IMR-90 (cell line): ENCODE measurements around the gene FAR2. TPM values are rescaled to one million over a fixed set of nuclear protein-coding genes. Genes with fewer than 3 reads are reported as not detected.

Source experiments
- ATAC-seq: fragments of 200-7000 bp; cut with Tn5 transposase; 2 replicates; pipeline ENCODE4 v1.9.1; 2020; ENCODE audit warnings: low read depth, mild to moderate bottlenecking, moderate library complexity
- BruUV-seq: library from RNA; stranded (reverse); fragments of 400-500 nt; replicated peaks from 2 replicates; lab custom pipeline; 2021; lab: Mats Ljungman, UMichigan
- CTCF ChIA-PET: fragments of 300-600 bp; formaldehyde crosslinking; extraction: SDS; loops from one replicate; lab custom pipeline; 2021; ENCODE audit warnings: antibody characterized with exemption; lab: Yijun Ruan, JAX
- POLR2A ChIA-PET: fragments of 300-600 bp; sonication (Branson Sonifier 250); formaldehyde crosslinking; loops from one replicate; lab custom pipeline; 2022; ENCODE audit warnings: antibody characterized with exemption; ENCODE audit not compliant: unreplicated experiment; lab: Charles Lee
- DNase-seq: peaks from one replicate; pipeline ENCODE4 v3.0.0; 2013
- H2AFZ ChIP-seq: replicated peaks from 2 replicates; pipeline ENCODE3; 2013; ENCODE audit warnings: low read length, mild to moderate bottlenecking; ENCODE audit not compliant: poor library complexity
- H2AK5ac ChIP-seq: 2 replicates; pipeline ENCODE4 v1.6.1; 2013; ENCODE audit warnings: low read depth, low read length, inconsistent platforms
- H2AK9ac ChIP-seq: replicated peaks from 2 replicates; pipeline ENCODE3; 2013; ENCODE audit warnings: mild to moderate bottlenecking, low read depth, low read length, moderate library complexity; ENCODE audit not compliant: poor library complexity
- H2BK120ac ChIP-seq: 2 replicates; pipeline ENCODE4 v1.6.1; 2013; ENCODE audit warnings: low read depth, low read length, inconsistent platforms
- H2BK15ac ChIP-seq: 3 replicates; pipeline ENCODE4 v1.6.1; 2013; ENCODE audit warnings: low read depth, low read length, inconsistent platforms
- H2BK20ac ChIP-seq: 2 replicates; pipeline ENCODE4 v1.6.1; 2013; ENCODE audit warnings: low read depth, mild to moderate bottlenecking, inconsistent platforms, low read length, moderate library complexity
- H2BK5ac ChIP-seq: 2 replicates; pipeline ENCODE4 v1.6.1; 2013; ENCODE audit warnings: mild to moderate bottlenecking, low read depth, low read length, inconsistent platforms; ENCODE audit not compliant: poor library complexity, severe bottlenecking
- H3K14ac ChIP-seq: replicated peaks from 2 replicates; pipeline ENCODE4 v1.6.1; 2013; ENCODE audit warnings: low read depth, low read length, inconsistent platforms
- H3K18ac ChIP-seq: 2 replicates; pipeline ENCODE4 v1.6.1; 2013; ENCODE audit warnings: low read depth, low read length, control low read depth
- H3K23ac ChIP-seq: 2 replicates; pipeline ENCODE4 v1.6.1; 2013; ENCODE audit warnings: low read depth, low read length, inconsistent platforms
- H3K27ac ChIP-seq: 2 replicates; pipeline ENCODE4 v1.5.1; 2013; ENCODE audit warnings: mild to moderate bottlenecking, control low read depth, low read length; ENCODE audit not compliant: insufficient read depth
- H3K27me3 ChIP-seq: 2 replicates; pipeline ENCODE4 v1.6.1; 2013; ENCODE audit warnings: low read length; ENCODE audit not compliant: control insufficient read depth, insufficient read depth
- H3K36me3 ChIP-seq: 2 replicates; pipeline ENCODE4 v1.6.1; 2013; ENCODE audit warnings: low read length, mixed read lengths; ENCODE audit not compliant: control insufficient read depth, insufficient read depth
- H3K4ac ChIP-seq: 2 replicates; pipeline ENCODE4 v1.6.1; 2013; ENCODE audit warnings: low read depth, low read length, inconsistent platforms
- H3K4me1 ChIP-seq: 2 replicates; pipeline ENCODE4 v1.6.1; 2013; ENCODE audit warnings: low read length, mixed read lengths; ENCODE audit not compliant: control insufficient read depth, insufficient read depth
- H3K4me2 ChIP-seq: 2 replicates; pipeline ENCODE4 v1.6.1; 2013; ENCODE audit warnings: low read depth, mild to moderate bottlenecking, control low read depth, low read length, moderate library complexity
- H3K4me3 ChIP-seq: 2 replicates; pipeline ENCODE4 v1.5.1; 2013; ENCODE audit warnings: low read depth, mild to moderate bottlenecking, control low read depth, low read length, moderate library complexity; ENCODE audit not compliant: insufficient read depth
- H3K56ac ChIP-seq: 2 replicates; pipeline ENCODE4 v1.6.1; 2013; ENCODE audit warnings: low read length, inconsistent platforms; ENCODE audit not compliant: insufficient read depth; ENCODE audit errors: extremely low read depth
- H3K79me1 ChIP-seq, 2 experiments: 2 replicates each; pipeline ENCODE4 v1.6.1; 2013; ENCODE audit warnings: low read length in 2 of 2, inconsistent platforms in 1 of 2, low read depth in 1 of 2
- H3K9ac ChIP-seq: 2 replicates; pipeline ENCODE4 v1.6.1; 2013; ENCODE audit warnings: low read depth, low read length, control low read depth
- H3K9me1 ChIP-seq: 2 replicates; pipeline ENCODE4 v1.6.1; 2013; ENCODE audit warnings: low read length, inconsistent platforms; ENCODE audit not compliant: insufficient read depth
- H3K9me3 ChIP-seq: 2 replicates; pipeline ENCODE4 v1.6.1; 2013; ENCODE audit warnings: low read length; ENCODE audit not compliant: control insufficient read depth, insufficient read depth
- H4K20me1 ChIP-seq: 2 replicates; pipeline ENCODE4 v1.6.1; 2013; ENCODE audit warnings: low read length, inconsistent platforms; ENCODE audit not compliant: insufficient read depth
- H4K5ac ChIP-seq: 2 replicates; pipeline ENCODE4 v1.6.1; 2013; ENCODE audit warnings: mild to moderate bottlenecking, low read depth, low read length, control low read depth
- H4K8ac ChIP-seq, 2 experiments: 2 replicates each; pipeline ENCODE4 v1.6.1; 2013; ENCODE audit warnings: low read depth in 2 of 2, low read length in 2 of 2, control low read depth in 1 of 2, inconsistent platforms in 1 of 2
- H4K91ac ChIP-seq: 2 replicates; pipeline ENCODE4 v1.6.1; 2013; ENCODE audit warnings: low read depth, low read length, inconsistent platforms; ENCODE audit not compliant: insufficient read depth
- BHLHE40 ChIP-seq: fragments of 150-350 bp; IDR thresholded peaks from 2 replicates; pipeline ENCODE4 v1.6.1; 2016; ENCODE audit warnings: mild to moderate bottlenecking, low read depth, low read length
- CEBPB ChIP-seq: IDR thresholded peaks from 2 replicates; pipeline ENCODE4 v1.6.1; 2012; ENCODE audit warnings: low read depth, low read length, improper control_type of control experiment
- CHD1 ChIP-seq: IDR thresholded peaks from 2 replicates; pipeline ENCODE4 v1.6.1; 2012; ENCODE audit warnings: low read depth, low read length, improper control_type of control experiment
- CTCF ChIP-seq: conservative IDR thresholded peaks from 2 replicates; pipeline ENCODE4 v1.5.1; 2012; ENCODE audit warnings: mild to moderate bottlenecking, low read depth, low read length, improper control_type of control experiment
- ELK1 ChIP-seq: fragments of 150-350 bp; IDR thresholded peaks from 2 replicates; pipeline ENCODE4 v1.6.1; 2016; ENCODE audit warnings: low read depth, mild to moderate bottlenecking, low read length, moderate library complexity, borderline replicate concordance
- FOS ChIP-seq: fragments of 150-350 bp; IDR thresholded peaks from 2 replicates; pipeline ENCODE4 v1.6.1; 2016; ENCODE audit warnings: low read depth, low read length
- MAFK ChIP-seq: IDR thresholded peaks from 2 replicates; pipeline ENCODE4 v1.6.1; 2012; ENCODE audit warnings: low read depth, low read length, improper control_type of control experiment
- MAZ ChIP-seq: IDR thresholded peaks from 2 replicates; pipeline ENCODE4 v1.6.1; 2012; ENCODE audit warnings: low read depth, mild to moderate bottlenecking, low read length, improper control_type of control experiment, moderate library complexity, borderline replicate concordance
- MXI1 ChIP-seq: IDR thresholded peaks from 2 replicates; pipeline ENCODE4 v1.6.1; 2012; ENCODE audit warnings: low read depth, mild to moderate bottlenecking, low read length, moderate library complexity, borderline replicate concordance
- NFE2L2 ChIP-seq: fragments of 150-350 bp; IDR thresholded peaks from 2 replicates; pipeline ENCODE4 v1.6.1; 2016; ENCODE audit warnings: low read depth, mild to moderate bottlenecking, low read length
- POLR2A ChIP-seq: IDR thresholded peaks from 2 replicates; pipeline ENCODE4 v1.6.1; 2012; ENCODE audit warnings: mild to moderate bottlenecking, low read depth, low read length
- RAD21 ChIP-seq: IDR thresholded peaks from 2 replicates; pipeline ENCODE4 v1.6.1; 2012; ENCODE audit warnings: low read length, improper control_type of control experiment
- RCOR1 ChIP-seq: IDR thresholded peaks from 2 replicates; pipeline ENCODE4 v1.6.1; 2012; ENCODE audit warnings: mild to moderate bottlenecking, low read length, improper control_type of control experiment; ENCODE audit not compliant: insufficient replicate concordance
- RFX5 ChIP-seq: IDR thresholded peaks from 2 replicates; pipeline ENCODE4 v1.8.0; 2012; ENCODE audit warnings: low read depth, mild to moderate bottlenecking, low read length, moderate library complexity
- WGBS, 2 experiments: methylation state at CpG; one replicate each; pipeline versions ENCODE4 v1.1.5 to v1.1.7; 2013; ENCODE audit warnings: missing lambda C conversion rate in 2 of 2; ENCODE audit not compliant: insufficient read length in 1 of 2; ENCODE audit errors: extremely low coverage in 2 of 2; 5-methylcytosine and 5-hydroxymethylcytosine counted together
- dilution Hi-C: fragments of 300-500 bp; cut with HindIII; formaldehyde crosslinking; loops from one replicate; pipeline ENCODE4 v1.14.3; 2018; ENCODE audit warnings: low sequenced_read_pairs; ENCODE audit not compliant: unreplicated experiment
- in situ Hi-C: fragments of 300-500 bp; cut with MboI; formaldehyde crosslinking; loops from 3 replicates; pipeline ENCODE4 v1.14.3; 2019; ENCODE audit warnings: low sequenced_read_pairs, inconsistent platforms, mixed read lengths
- intact Hi-C: fragments of 100-400 bp; cut with micrococcal nuclease; formaldehyde crosslinking; loops from 2 replicates; pipeline ENCODE4 v1.10.0; 2022
- polyA plus RNA-seq, 3 experiments: library from polyadenylated mRNA; depleted of rRNA; stranded (reverse); fragments of >200 nt; gene quantifications; 2 replicates each; pipeline ENCODE4 v1.2.3, GENCODE V29; 2012; ENCODE audit warnings: low replicate concordance in 1 of 3
- total RNA-seq: library from RNA; depleted of rRNA; stranded (reverse); fragments of >200 nt; gene quantifications from 2 replicates; pipeline ENCODE4 v1.2.3, GENCODE V29; 2012

FAR2 gene
- total and polyA plus RNA-seq, 2 of the 4 experiments (the other 2 are of a cell fraction), result 1.1 to 2.0 TPM

GRCh38 chr12:29158115-29158763, 9.2 kb downstream of the FAR2 start:
- Histone ChIP-seq H3K4me3 (no peak overlapping the region), H3K23ac (no peak overlapping the region), H3K9me1 (no peaks in the 10 kb centered on the region), H3K56ac (no peak overlapping the region), H3K9ac (no peak overlapping the region), H2BK20ac (no peak overlapping the region), H3K18ac (no peak overlapping the region), H3K27ac (no peak overlapping the region), H4K20me1 (no peaks in the 10 kb centered on the region), H2AK9ac (no peak overlapping the region), H2BK120ac (no peak overlapping the region), H3K9me3 (no peaks in the 10 kb centered on the region), H3K4me1 (no peaks in the 10 kb centered on the region), H3K4ac (no peak overlapping the region), H2AK5ac (no peak overlapping the region), H3K79me1 (no peaks in the 10 kb centered on the region), H2BK5ac (no peak overlapping the region), H3K27me3 (no peaks in the 10 kb centered on the region), H2BK15ac (no peak overlapping the region), H3K36me3 (no peaks in the 10 kb centered on the region), H4K5ac (no peak overlapping the region), H4K91ac (no peak overlapping the region), H3K14ac (no peak overlapping the region), H4K8ac (no peak overlapping the region), H3K4me2 (no peak overlapping the region), H2AFZ (no peak overlapping the region)
- POLR2A ChIA-PET, result no interaction called here
- TF ChIP-seq MXI1 (no peak), FOS (no peak), CHD1 (no peak), NFE2L2 (no peak), CTCF (no peak), RAD21 (no peak), RFX5 (no peak), RCOR1 (no peak), MAFK (no peak), ELK1 (no peak), POLR2A (no peak), MAZ (no peak), BHLHE40 (no peak), CEBPB (no peak)
- ATAC-seq, result no peak
- DNase-seq, result no peak
- no CpG with 5 or more reads among the region's 2 CpGs for WGBS, 2 experiments
- CTCF ChIA-PET, result no interaction called here
- intact Hi-C loops, result no loop called here
- dilution Hi-C loops, result no loop called here
- in situ Hi-C loops, result no loop called here
- no TSS peak for BruUV-seq
